H1 (cell line): Measurements from ENCODE around the gene RWDD1. TPM values are rescaled to one million over a fixed set of nuclear protein-coding genes. Genes with fewer than 3 reads are reported as not detected.

ENCODE experiments used
- CTCF ChIA-PET: fragments of 300-600 bp; sonication (Branson Sonifier 250); formaldehyde crosslinking; loops from one replicate; lab custom pipeline; 2021; ENCODE audit not compliant: partially characterized antibody; lab: Charles Lee
- POLR2A ChIA-PET: fragments of 300-600 bp; sonication (Branson Sonifier 250); formaldehyde crosslinking; loops from one replicate; lab custom pipeline; 2021; ENCODE audit warnings: inconsistent platforms; ENCODE audit not compliant: partially characterized antibody; lab: Charles Lee
- DNase-seq, 2 experiments: peaks; one replicate each; pipeline versions ENCODE4 v3.0.0 to v3.0.0-alpha.2; 2010 to 2022; ENCODE audit warnings: low spot score in 2 of 2, low read depth in 1 of 2, mixed read lengths in 1 of 2
- FAIRE-seq: peaks from 2 replicates; lab custom pipeline; 2011; peaks lifted over from hg19 to GRCh38; lab: Jason Lieb, UNC
- H2AFZ ChIP-seq: 2 replicates; pipeline ENCODE4 v1.8.1; 2012; ENCODE audit warnings: low read length, inconsistent platforms
- H2AK5ac ChIP-seq: 2 replicates; pipeline ENCODE4 v1.6.1; 2013; ENCODE audit warnings: low read depth, low read length
- H2BK120ac ChIP-seq: replicated peaks from 2 replicates; pipeline ENCODE3; 2013; ENCODE audit warnings: low read depth, low read length, inconsistent platforms
- H2BK12ac ChIP-seq: 2 replicates; pipeline ENCODE4 v1.6.1; 2013; ENCODE audit warnings: low read depth, low read length
- H2BK15ac ChIP-seq: 2 replicates; pipeline ENCODE4 v1.6.1; 2013; ENCODE audit warnings: low read length
- H2BK20ac ChIP-seq: 2 replicates; pipeline ENCODE4 v1.6.1; 2013; ENCODE audit warnings: low read length
- H2BK5ac ChIP-seq: 2 replicates; pipeline ENCODE4 v1.6.1; 2013; ENCODE audit warnings: low read depth, low read length
- H3K14ac ChIP-seq: 2 replicates; pipeline ENCODE4 v1.6.1; 2013; ENCODE audit warnings: inconsistent platforms; ENCODE audit not compliant: insufficient read length
- H3K18ac ChIP-seq: 2 replicates; pipeline ENCODE4 v1.6.1; 2013; ENCODE audit warnings: low read length; ENCODE audit errors: extremely low read depth
- H3K23ac ChIP-seq: 2 replicates; pipeline ENCODE4 v1.6.1; 2013; ENCODE audit warnings: inconsistent platforms; ENCODE audit not compliant: insufficient read length
- H3K23me2 ChIP-seq: 2 replicates; pipeline ENCODE4 v1.6.1; 2013; ENCODE audit warnings: low read depth, low read length
- H3K27ac ChIP-seq: 2 replicates; pipeline ENCODE4 v1.6.1; 2011; ENCODE audit warnings: low read depth, low read length, inconsistent platforms
- H3K27me3 ChIP-seq, 4 experiments: replicated peaks in 1 of 4; 1 replicate in 1 of 4; 2 replicates in 3 of 4; pipeline versions ENCODE4 v1.6.1 to v1.8.1; 2011 to 2013; ENCODE audit warnings: low read length in 3 of 4, mild to moderate bottlenecking in 3 of 4, inconsistent platforms in 2 of 4, mixed read lengths in 2 of 4, moderate library complexity in 1 of 4; ENCODE audit not compliant: control insufficient read depth in 3 of 4, insufficient read depth in 3 of 4; ENCODE audit errors: extremely low read depth in 1 of 4
- H3K36me3 ChIP-seq, 4 experiments: 2 replicates each; pipeline versions ENCODE4 v1.6.1 to v1.8.1; 2011 to 2013; ENCODE audit warnings: mild to moderate bottlenecking in 4 of 4, low read length in 3 of 4, moderate library complexity in 2 of 4, control low read depth in 1 of 4, inconsistent platforms in 1 of 4; ENCODE audit not compliant: insufficient read depth in 4 of 4, control insufficient read depth in 2 of 4
- H3K4ac ChIP-seq: replicated peaks from 2 replicates; pipeline ENCODE3; 2013; ENCODE audit warnings: low read length, low read depth, mixed read lengths, inconsistent platforms; ENCODE audit not compliant: insufficient read length
- H3K4me1 ChIP-seq, 4 experiments: replicated peaks in 1 of 4; 1 replicate in 1 of 4; 2 replicates in 3 of 4; pipeline versions ENCODE4 v1.6.1 to v1.8.1; 2011 to 2013; ENCODE audit warnings: low read length in 3 of 4, inconsistent platforms in 2 of 4, mixed read lengths in 1 of 4; ENCODE audit not compliant: insufficient read depth in 4 of 4, control insufficient read depth in 3 of 4
- H3K4me2 ChIP-seq, 2 experiments: 2 replicates each; pipeline versions ENCODE4 v1.6.1 to v1.8.1; 2011 to 2013; ENCODE audit warnings: low read depth in 2 of 2, low read length in 2 of 2, control low read depth in 1 of 2, inconsistent platforms in 1 of 2, mild to moderate bottlenecking in 1 of 2; ENCODE audit not compliant: insufficient read depth in 1 of 2
- H3K4me3 ChIP-seq, 4 experiments: fragments of 200-600, 300-600 bp in 1 of 4; sonication (generic), shearing (Covaris generic), sonication (Bioruptor Twin) in 1 of 4; 2 replicates each; pipeline versions ENCODE4 v1.5.1 to v1.8.1; 2011 to 2016; ENCODE audit warnings: low read length in 4 of 4, low read depth in 3 of 4, control low read depth in 2 of 4, inconsistent platforms in 2 of 4, mild to moderate bottlenecking in 2 of 4, mixed read lengths in 1 of 4, moderate library complexity in 1 of 4; ENCODE audit not compliant: insufficient read depth in 2 of 4; ENCODE audit errors: extremely low read depth in 1 of 4
- H3K56ac ChIP-seq: replicated peaks from 2 replicates; pipeline ENCODE3; 2013; ENCODE audit warnings: low read depth, mild to moderate bottlenecking, mixed read lengths, low read length, inconsistent platforms; ENCODE audit not compliant: insufficient read length
- H3K79me1 ChIP-seq: 2 replicates; pipeline ENCODE4 v1.6.1; 2013; ENCODE audit warnings: low read depth, low read length, control low read depth
- H3K79me2 ChIP-seq, 2 experiments: 2 replicates each; pipeline versions ENCODE4 v1.6.1 to v1.8.1; 2012 to 2013; ENCODE audit warnings: low read length in 2 of 2, mild to moderate bottlenecking in 2 of 2, inconsistent platforms in 1 of 2; ENCODE audit not compliant: insufficient read depth in 2 of 2, control insufficient read depth in 1 of 2
- H3K9ac ChIP-seq, 4 experiments: replicated peaks in 1 of 4; 1 replicate in 1 of 4; 2 replicates in 3 of 4; pipeline versions ENCODE4 v1.6.1 to v1.8.1; 2011 to 2013; ENCODE audit warnings: low read depth in 3 of 4, low read length in 3 of 4, control low read depth in 2 of 4, mild to moderate bottlenecking in 2 of 4, moderate library complexity in 2 of 4, inconsistent platforms in 1 of 4; ENCODE audit errors: extremely low read depth in 1 of 4
- H3K9me3 ChIP-seq, 2 experiments: 2 replicates each; pipeline versions ENCODE4 v1.6.1 to v1.8.1; 2012 to 2013; ENCODE audit warnings: mild to moderate bottlenecking in 2 of 2, moderate library complexity in 2 of 2, control low read depth in 1 of 2, inconsistent platforms in 1 of 2, low read depth in 1 of 2, low read length in 1 of 2, mixed read lengths in 1 of 2; ENCODE audit not compliant: insufficient read depth in 2 of 2
- H4K20me1 ChIP-seq, 2 experiments: replicated peaks in 1 of 2; 2 replicates each; pipeline versions ENCODE3 to v1.8.1; 2011 to 2013; ENCODE audit warnings: inconsistent platforms in 2 of 2, low read length in 2 of 2, mild to moderate bottlenecking in 1 of 2; ENCODE audit not compliant: insufficient read depth in 2 of 2, control insufficient read depth in 1 of 2
- H4K5ac ChIP-seq: 2 replicates; pipeline ENCODE4 v1.6.1; 2013; ENCODE audit warnings: low read length, low read depth, mixed read lengths, inconsistent platforms; ENCODE audit not compliant: insufficient read length
- H4K8ac ChIP-seq: 2 replicates; pipeline ENCODE4 v1.8.0; 2013; ENCODE audit warnings: mild to moderate bottlenecking, moderate library complexity, low read length, inconsistent platforms; ENCODE audit not compliant: insufficient read depth; ENCODE audit errors: extremely low read depth
- H4K91ac ChIP-seq: replicated peaks from 2 replicates; pipeline ENCODE3; 2013; ENCODE audit warnings: low read length, mixed read lengths, inconsistent platforms; ENCODE audit not compliant: insufficient read length
- CTBP2 ChIP-seq: IDR thresholded peaks from 2 replicates; pipeline ENCODE4 v1.7.0; 2011; ENCODE audit warnings: borderline replicate concordance, mild to moderate bottlenecking, moderate library complexity, mixed read lengths, low read length; ENCODE audit not compliant: insufficient read depth, insufficient read length
- GTF2F1 ChIP-seq: IDR thresholded peaks from 2 replicates; pipeline ENCODE4 v1.6.1; 2012; ENCODE audit warnings: low read depth, low read length, improper control_type of control experiment, borderline replicate concordance
- WGBS, 2 experiments: shearing (Covaris generic) in 1 of 2; methylation state at CpG; one replicate each; pipeline versions ENCODE4 v1.1.6 to v1.1.7; 2013 to 2015; ENCODE audit warnings: low lambda C conversion rate in 2 of 2, mixed read lengths in 2 of 2, inconsistent platforms in 1 of 2, low coverage in 1 of 2, missing lambda C conversion rate in 1 of 2; ENCODE audit not compliant: insufficient replicate concordance in 2 of 2, insufficient coverage in 1 of 2, insufficient read length in 1 of 2; ENCODE audit errors: extremely low coverage in 1 of 2, missing lambda C conversion rate in 1 of 2; 5-methylcytosine and 5-hydroxymethylcytosine counted together
- polyA plus RNA-seq, 7 experiments: library from polyadenylated mRNA; depleted of rRNA in 3 of 7; stranded (reverse) in 5 of 7; unstranded in 2 of 7; fragments of >200 nt in 5 of 7; fragments of 200-250 nt in 2 of 7; gene quantifications; 1 replicate in 5 of 7; 2 replicates in 1 of 7; 4 replicates in 1 of 7; pipeline versions ENCODE4 v1.2.1 to v1.2.3, GENCODE V29; 2011 to 2013; ENCODE audit warnings: missing spikeins in 2 of 7, mixed read lengths in 2 of 7
- total RNA-seq: library from RNA; stranded (reverse); fragmentation: NEBNext Ultra II Directional; extraction: Animal tissue kit (Norgen Biotek cat#: 25700); gene quantifications from 2 replicates; pipeline ENCODE4 v1.2.1, GENCODE V29; 2021
- TF ChIP-seq, protein P1 (sequence below): IDR thresholded peaks from 2 replicates; pipeline ENCODE4 v1.6.1; 2012; ENCODE audit warnings: inconsistent platforms
- TF ChIP-seq, protein P2 (sequence below), 3 experiments: IDR thresholded peaks; 1 replicate in 2 of 3; 2 replicates in 1 of 3; pipeline versions ENCODE4 v1.5.1 to v1.6.1; 2011; ENCODE audit warnings: low read length in 3 of 3, mild to moderate bottlenecking in 3 of 3, inconsistent platforms in 2 of 3, low read depth in 1 of 3, moderate library complexity in 1 of 3; ENCODE audit not compliant: insufficient read depth in 1 of 3; ENCODE audit errors: control extremely low read depth in 1 of 3

Gene RWDD1
- total and polyA plus RNA-seq, 2 of the 8 experiments (the other 6 are each of a cell fraction or from before 2014, with no cell fraction given): 19.5 to 35.2 TPM

DNA sequence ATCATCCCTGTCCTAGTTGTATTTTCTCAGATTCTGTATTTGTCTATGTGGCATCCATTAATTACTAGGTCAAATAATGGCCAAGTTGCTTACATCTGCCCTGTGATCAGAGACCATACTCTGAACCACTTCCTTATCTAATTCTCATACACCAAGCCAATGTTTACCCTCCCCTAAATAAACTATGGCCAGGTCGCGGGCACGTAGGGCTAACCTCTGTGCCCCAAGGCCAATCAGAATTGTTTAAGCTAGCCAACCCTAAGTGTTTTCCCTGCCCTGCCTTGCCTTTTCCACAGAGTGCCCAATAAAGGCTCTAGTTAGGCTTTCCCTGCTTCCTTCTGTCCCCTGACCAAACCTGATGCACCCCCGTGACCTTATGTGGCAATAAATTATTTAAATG, 20.5 kb upstream of the RWDD1 start:
- TF ChIP-seq, protein P1, sequence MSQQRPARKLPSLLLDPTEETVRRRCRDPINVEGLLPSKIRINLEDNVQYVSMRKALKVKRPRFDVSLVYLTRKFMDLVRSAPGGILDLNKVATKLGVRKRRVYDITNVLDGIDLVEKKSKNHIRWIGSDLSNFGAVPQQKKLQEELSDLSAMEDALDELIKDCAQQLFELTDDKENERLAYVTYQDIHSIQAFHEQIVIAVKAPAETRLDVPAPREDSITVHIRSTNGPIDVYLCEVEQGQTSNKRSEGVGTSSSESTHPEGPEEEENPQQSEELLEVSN: no peak
- TF ChIP-seq, protein P2, sequence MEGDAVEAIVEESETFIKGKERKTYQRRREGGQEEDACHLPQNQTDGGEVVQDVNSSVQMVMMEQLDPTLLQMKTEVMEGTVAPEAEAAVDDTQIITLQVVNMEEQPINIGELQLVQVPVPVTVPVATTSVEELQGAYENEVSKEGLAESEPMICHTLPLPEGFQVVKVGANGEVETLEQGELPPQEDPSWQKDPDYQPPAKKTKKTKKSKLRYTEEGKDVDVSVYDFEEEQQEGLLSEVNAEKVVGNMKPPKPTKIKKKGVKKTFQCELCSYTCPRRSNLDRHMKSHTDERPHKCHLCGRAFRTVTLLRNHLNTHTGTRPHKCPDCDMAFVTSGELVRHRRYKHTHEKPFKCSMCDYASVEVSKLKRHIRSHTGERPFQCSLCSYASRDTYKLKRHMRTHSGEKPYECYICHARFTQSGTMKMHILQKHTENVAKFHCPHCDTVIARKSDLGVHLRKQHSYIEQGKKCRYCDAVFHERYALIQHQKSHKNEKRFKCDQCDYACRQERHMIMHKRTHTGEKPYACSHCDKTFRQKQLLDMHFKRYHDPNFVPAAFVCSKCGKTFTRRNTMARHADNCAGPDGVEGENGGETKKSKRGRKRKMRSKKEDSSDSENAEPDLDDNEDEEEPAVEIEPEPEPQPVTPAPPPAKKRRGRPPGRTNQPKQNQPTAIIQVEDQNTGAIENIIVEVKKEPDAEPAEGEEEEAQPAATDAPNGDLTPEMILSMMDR (IDR thresholded peaks at IDR 0.05; ENCODE audit: control extremely low read depth in 1 of 3, insufficient read depth in 1 of 3, low read depth in 1 of 3, low read length in 3 of 3): no peak
- TF ChIP-seq GTF2F1: no peak
- TF ChIP-seq CTBP2: no peak
- no peaks in the 10 kb centered on the region for H3K36me3 ChIP-seq
- H3K27ac ChIP-seq: no peak overlapping the region
- no peak overlapping the region for H3K23ac ChIP-seq
- H3K14ac ChIP-seq: no peak overlapping the region
- no peak overlapping the region for H3K56ac ChIP-seq
- H4K20me1 ChIP-seq: no peaks in the 10 kb centered on the region
- peaks cover 0 to 3% (median 0%) of the 10 kb centered on the region in 4 experiments; a peak in 1 of 7 replicates for H3K4me1 ChIP-seq
- 65% methylated on average over 4 of the region's 4 CpGs; no CpG with 5 or more reads in 1 of the 2 experiments for WGBS, 2 experiments
- no peak overlapping the region for H2BK5ac ChIP-seq
- H3K9ac ChIP-seq: no peak overlapping the region
- no peak overlapping the region for H4K91ac ChIP-seq
- no peaks in the 10 kb centered on the region for H3K79me2 ChIP-seq
- no peaks in the 10 kb centered on the region for H3K23me2 ChIP-seq
- ChIA-PET CTCF (interaction anchor here (1.0 to 2.2 kb wide), 5 partner anchors 10 to 282 kb away, joined by 3 to 8 read pairs (median 5); partner anchors contain the start of gene CALHM5), POLR2A (no interaction called here)
- FAIRE-seq (no peak), DNase-seq (no peak)
- no peaks in the 10 kb centered on the region for H3K9me3 ChIP-seq
- H2BK20ac ChIP-seq: no peak overlapping the region
- H4K8ac ChIP-seq: no peak overlapping the region
- no peak overlapping the region for H3K4me3 ChIP-seq
- H3K18ac ChIP-seq: no peak overlapping the region
- H3K4me2 ChIP-seq: no peak overlapping the region
- no peak overlapping the region for H4K5ac ChIP-seq
- no peak overlapping the region for H2BK15ac ChIP-seq
- H2BK12ac ChIP-seq: no peak overlapping the region
- H2AFZ ChIP-seq: 0 out of 2 replicates have a peak overlapping the region, but pooled peaks have one; percentile 27
- H3K4ac ChIP-seq: no peak overlapping the region
- no peaks in the 10 kb centered on the region for H3K79me1 ChIP-seq
- no peaks in the 10 kb centered on the region for H3K27me3 ChIP-seq
- no peak overlapping the region for H2AK5ac ChIP-seq
- no peak overlapping the region for H2BK120ac ChIP-seq
